HL-60 (cell line): ENCODE results near the gene CCDC134.

Source experiments
- DNase-seq, 2 experiments: peaks; one replicate each; pipeline ENCODE4 v3.0.0-alpha.2; 2010 to 2020; ENCODE audit warnings: low read depth in 1 of 2, low spot score in 1 of 2
- H3K27ac ChIP-seq: fragments of 250-450 bp; sonication (Bioruptor Pico); replicated peaks from 2 replicates; pipeline ENCODE4 v1.5.1; 2020; ENCODE audit warnings: mild to moderate bottlenecking, moderate library complexity
- H3K27me3 ChIP-seq: fragments of 250-450 bp; sonication (Bioruptor Pico); 2 replicates; pipeline ENCODE4 v1.5.1; 2021; ENCODE audit warnings: mild to moderate bottlenecking, moderate library complexity; ENCODE audit not compliant: insufficient read depth, poor library complexity, severe bottlenecking
- H3K4me3 ChIP-seq: replicated peaks from 2 replicates; pipeline ENCODE4 v1.5.1; 2011; ENCODE audit warnings: mild to moderate bottlenecking, control low read depth, low read length; ENCODE audit not compliant: insufficient read depth
- GABPA ChIP-seq: IDR thresholded peaks from 2 replicates; pipeline ENCODE4 v1.6.1; 2012; ENCODE audit warnings: low read depth
- POLR2AphosphoS5 ChIP-seq: IDR thresholded peaks from 2 replicates; pipeline ENCODE4 v1.6.1; 2012; ENCODE audit warnings: low read depth
- SPI1 ChIP-seq: IDR thresholded peaks from 2 replicates; pipeline ENCODE4 v1.6.1; 2012; ENCODE audit warnings: low read depth, mild to moderate bottlenecking, borderline replicate concordance
- TF ChIP-seq, protein P1 (sequence below): IDR thresholded peaks from 2 replicates; pipeline ENCODE4 v1.6.1; 2012; ENCODE audit warnings: low read depth; ENCODE audit not compliant: insufficient replicate concordance
- TF ChIP-seq, protein P2 (sequence below): IDR thresholded peaks from one replicate; pipeline ENCODE4 v1.5.1; 2011; ENCODE audit warnings: low read length, control low read depth, inconsistent platforms; ENCODE audit not compliant: insufficient read depth

The CCDC134 gene

DNA sequence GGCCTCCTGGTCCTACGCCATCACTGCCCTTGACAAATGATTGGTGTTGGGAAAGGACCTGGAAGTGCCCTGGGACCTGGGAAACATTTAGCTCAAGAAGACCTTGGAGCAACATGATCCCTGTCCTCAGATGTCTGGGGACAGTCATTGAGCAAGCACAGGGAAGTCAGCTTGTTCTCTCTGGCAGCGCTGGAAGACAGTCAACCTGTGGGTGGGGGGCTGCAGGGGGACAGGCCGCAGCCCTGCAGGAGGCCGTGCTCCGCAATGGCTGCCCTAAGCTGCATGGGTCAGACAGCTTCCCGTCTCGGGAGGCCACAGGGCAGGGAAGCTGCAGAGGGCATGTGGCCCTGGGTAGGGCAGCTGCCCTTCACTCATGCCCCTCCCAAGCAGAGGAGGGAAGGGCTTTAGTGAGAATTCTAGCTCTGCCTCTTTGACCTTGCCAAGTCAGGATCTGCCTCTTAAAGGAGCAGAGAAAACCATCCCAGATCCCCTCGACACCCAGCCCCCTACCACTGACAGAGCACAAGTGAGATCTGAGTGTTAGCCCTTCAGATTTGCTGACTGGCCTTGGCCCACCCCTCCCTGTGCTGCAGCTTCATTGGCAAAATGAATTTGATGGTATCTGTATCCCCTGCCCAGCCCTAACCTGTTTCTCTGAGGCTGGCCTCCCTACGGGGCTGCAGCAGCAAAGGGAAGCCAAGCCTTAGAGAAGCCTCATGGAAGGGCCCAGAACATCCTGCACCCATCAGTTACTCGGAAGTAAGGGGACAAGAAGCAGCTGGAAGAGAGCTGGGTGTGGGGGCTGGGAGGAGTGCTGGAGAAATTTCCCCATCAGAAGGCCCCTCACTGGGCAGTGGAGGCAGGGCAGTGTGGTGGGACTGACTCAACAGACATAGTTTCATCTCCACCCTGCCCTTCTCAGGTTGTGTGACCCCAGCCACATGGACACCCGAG lies 26.2 kb downstream of the CCDC134 start:
- TF ChIP-seq, protein P1, sequence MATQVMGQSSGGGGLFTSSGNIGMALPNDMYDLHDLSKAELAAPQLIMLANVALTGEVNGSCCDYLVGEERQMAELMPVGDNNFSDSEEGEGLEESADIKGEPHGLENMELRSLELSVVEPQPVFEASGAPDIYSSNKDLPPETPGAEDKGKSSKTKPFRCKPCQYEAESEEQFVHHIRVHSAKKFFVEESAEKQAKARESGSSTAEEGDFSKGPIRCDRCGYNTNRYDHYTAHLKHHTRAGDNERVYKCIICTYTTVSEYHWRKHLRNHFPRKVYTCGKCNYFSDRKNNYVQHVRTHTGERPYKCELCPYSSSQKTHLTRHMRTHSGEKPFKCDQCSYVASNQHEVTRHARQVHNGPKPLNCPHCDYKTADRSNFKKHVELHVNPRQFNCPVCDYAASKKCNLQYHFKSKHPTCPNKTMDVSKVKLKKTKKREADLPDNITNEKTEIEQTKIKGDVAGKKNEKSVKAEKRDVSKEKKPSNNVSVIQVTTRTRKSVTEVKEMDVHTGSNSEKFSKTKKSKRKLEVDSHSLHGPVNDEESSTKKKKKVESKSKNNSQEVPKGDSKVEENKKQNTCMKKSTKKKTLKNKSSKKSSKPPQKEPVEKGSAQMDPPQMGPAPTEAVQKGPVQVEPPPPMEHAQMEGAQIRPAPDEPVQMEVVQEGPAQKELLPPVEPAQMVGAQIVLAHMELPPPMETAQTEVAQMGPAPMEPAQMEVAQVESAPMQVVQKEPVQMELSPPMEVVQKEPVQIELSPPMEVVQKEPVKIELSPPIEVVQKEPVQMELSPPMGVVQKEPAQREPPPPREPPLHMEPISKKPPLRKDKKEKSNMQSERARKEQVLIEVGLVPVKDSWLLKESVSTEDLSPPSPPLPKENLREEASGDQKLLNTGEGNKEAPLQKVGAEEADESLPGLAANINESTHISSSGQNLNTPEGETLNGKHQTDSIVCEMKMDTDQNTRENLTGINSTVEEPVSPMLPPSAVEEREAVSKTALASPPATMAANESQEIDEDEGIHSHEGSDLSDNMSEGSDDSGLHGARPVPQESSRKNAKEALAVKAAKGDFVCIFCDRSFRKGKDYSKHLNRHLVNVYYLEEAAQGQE: no peak
- TF ChIP-seq GABPA (no peak), SPI1 (no peak), POLR2AphosphoS5 (no peak)
- TF ChIP-seq, protein P2, sequence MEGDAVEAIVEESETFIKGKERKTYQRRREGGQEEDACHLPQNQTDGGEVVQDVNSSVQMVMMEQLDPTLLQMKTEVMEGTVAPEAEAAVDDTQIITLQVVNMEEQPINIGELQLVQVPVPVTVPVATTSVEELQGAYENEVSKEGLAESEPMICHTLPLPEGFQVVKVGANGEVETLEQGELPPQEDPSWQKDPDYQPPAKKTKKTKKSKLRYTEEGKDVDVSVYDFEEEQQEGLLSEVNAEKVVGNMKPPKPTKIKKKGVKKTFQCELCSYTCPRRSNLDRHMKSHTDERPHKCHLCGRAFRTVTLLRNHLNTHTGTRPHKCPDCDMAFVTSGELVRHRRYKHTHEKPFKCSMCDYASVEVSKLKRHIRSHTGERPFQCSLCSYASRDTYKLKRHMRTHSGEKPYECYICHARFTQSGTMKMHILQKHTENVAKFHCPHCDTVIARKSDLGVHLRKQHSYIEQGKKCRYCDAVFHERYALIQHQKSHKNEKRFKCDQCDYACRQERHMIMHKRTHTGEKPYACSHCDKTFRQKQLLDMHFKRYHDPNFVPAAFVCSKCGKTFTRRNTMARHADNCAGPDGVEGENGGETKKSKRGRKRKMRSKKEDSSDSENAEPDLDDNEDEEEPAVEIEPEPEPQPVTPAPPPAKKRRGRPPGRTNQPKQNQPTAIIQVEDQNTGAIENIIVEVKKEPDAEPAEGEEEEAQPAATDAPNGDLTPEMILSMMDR: no peak
- no peak overlapping the region for H3K4me3 ChIP-seq
- no peak overlapping the region for H3K27ac ChIP-seq
- no peaks in the 10 kb centered on the region for H3K27me3 ChIP-seq
- no peak for DNase-seq

DNA sequence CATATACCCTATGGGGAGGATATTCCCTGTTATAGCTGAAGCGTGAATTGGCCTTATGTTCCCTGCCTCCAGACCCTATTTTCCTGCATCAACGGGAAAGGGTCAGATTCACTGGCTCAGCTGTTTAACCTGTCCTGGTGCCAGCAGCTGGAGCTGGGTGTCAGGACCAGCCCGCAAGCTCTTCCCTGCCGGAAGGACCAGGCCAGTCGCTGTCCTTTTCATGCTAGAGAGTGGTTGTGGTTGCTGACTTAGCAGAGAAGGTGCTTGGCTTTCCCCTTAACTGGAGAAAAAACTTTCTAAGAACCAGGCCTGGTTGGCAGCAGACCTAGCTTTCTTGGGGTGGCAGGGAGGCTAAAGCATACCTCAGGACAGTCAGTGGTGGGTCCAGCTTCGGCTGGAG lies 27.2 kb downstream of the CCDC134 start:
- H3K27me3 ChIP-seq: no peaks in the 10 kb centered on the region
- no peak for DNase-seq
- H3K27ac ChIP-seq: no peak overlapping the region
- TF ChIP-seq, protein P1: no peak
- TF ChIP-seq, protein P2: no peak
- no peak for TF ChIP-seq SPI1
- no peak for TF ChIP-seq POLR2AphosphoS5
- TF ChIP-seq GABPA: no peak
- H3K4me3 ChIP-seq: no peak overlapping the region

DNA sequence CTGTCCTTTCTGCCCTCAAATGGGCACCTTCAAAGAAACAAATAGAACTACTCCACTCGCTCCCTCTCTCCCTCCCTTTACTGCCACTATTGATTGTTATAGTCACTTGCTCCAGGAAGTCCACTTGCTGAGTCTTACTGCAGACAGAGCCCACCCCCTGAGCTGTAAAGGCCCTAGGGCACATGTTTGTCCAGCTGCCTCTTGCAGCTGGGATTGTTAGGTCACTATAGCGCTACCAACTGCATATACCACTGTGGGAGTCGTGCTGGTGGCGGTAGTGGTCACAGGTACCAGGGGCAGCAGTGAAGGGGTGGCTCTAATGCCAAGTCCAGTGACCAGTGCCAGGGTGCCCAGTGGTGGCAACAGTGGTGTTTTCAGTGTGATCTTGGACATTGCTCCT lies 28.0 kb downstream of the CCDC134 start:
- Histone ChIP-seq H3K4me3 (no peak overlapping the region), H3K27me3 (no peaks in the 10 kb centered on the region), H3K27ac (no peak overlapping the region)
- TF ChIP-seq, protein P2: no peak
- TF ChIP-seq SPI1 (no peak), POLR2AphosphoS5 (0 out of 2 replicates have a peak, but pooled peaks have one; percentile 13)
- DNase-seq: no peak

DNA sequence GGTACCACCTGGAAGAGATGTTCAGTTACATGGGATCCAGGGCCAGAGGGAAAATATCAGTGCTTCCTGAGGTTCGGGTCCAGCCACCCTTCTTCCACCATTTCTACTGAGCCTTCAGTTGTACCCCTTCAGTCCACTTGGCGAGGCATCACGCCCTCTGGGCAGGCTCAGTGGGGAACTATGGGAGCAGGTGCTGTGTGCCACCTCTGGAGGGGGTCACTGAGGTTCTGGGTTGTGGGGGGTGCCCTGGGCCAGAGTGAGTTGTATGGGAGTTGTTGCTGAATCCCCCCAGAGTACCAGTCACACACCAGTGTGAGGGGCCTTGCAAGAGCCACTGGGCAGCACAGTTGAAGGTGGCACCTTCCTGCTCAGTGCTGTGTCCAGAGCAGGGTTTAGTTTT lies 29.7 kb downstream of the CCDC134 start:
- H3K27me3 ChIP-seq: no peaks in the 10 kb centered on the region
- TF ChIP-seq, protein P1: no peak
- no peak for TF ChIP-seq POLR2AphosphoS5
- TF ChIP-seq SPI1: no peak
- TF ChIP-seq GABPA: no peak
- H3K27ac ChIP-seq: no peak overlapping the region
- no peak for DNase-seq
- no peak overlapping the region for H3K4me3 ChIP-seq
